Renal cortical epithelial cell (primary cell): ENCODE results near the gene RIOK3. TPM values are rescaled to one million over a fixed set of nuclear protein-coding genes. Genes with fewer than 3 reads are reported as not detected.
A peak's percentile ranks its signal among the peaks of the same experiment; 100 is the strongest.
"Not testable (repeated sequence)": the region's sequence is repeated elsewhere in the genome, so short reads cannot be mapped to it uniquely, and the experiment has no call there.

Experiments
- DNase-seq: peaks from one replicate; pipeline ENCODE4 v3.0.0-alpha.2; 2011; ENCODE audit warnings: low read depth
- total RNA-seq: library from RNA; depleted of rRNA; stranded (reverse); fragments of >200 nt; gene quantifications from 2 replicates; pipeline ENCODE4 v1.2.3, GENCODE V29; 2014

RIOK3 gene
- 59.2 and 102 TPM in 2 replicates for total RNA-seq

- peak; percentile 91 for DNase-seq
Measured at GRCh38 chr18:23452728-23453679, at the start of gene RIOK3. Gene RIOK3, plus strand, starts transcription at chr18:23453287. Its CDS starts 153 bp downstream, at chr18:23453440.

- no peak for DNase-seq
Measured at GRCh38 chr18:23403310-23403709, 49.8 kb upstream of the RIOK3 start.

GRCh38 chr18:23405636-23406035, 47.5 kb upstream of the RIOK3 start:
- DNase-seq, result peak; percentile 21

GRCh38 chr18:23406271-23406787, 46.8 kb upstream of the RIOK3 start:
- DNase-seq, result peak; percentile 20

- no peak for DNase-seq
Measured at GRCh38 chr18:23412351-23412964, 40.6 kb upstream of the RIOK3 start.

GRCh38 chr18:23415515-23415914, 37.6 kb upstream of the RIOK3 start:
- DNase-seq, result no peak

- no peak for DNase-seq
Measured at GRCh38 chr18:23416298-23416697, 36.8 kb upstream of the RIOK3 start.

GRCh38 chr18:23421277-23421676, 31.8 kb upstream of the RIOK3 start:
- no peak for DNase-seq

- peak; percentile 64 for DNase-seq
Measured at GRCh38 chr18:23422751-23423418, 30.2 kb upstream of the RIOK3 start.

GRCh38 chr18:23424616-23425015, 28.5 kb upstream of the RIOK3 start:
- no peak for DNase-seq

- no peak for DNase-seq
Measured at GRCh38 chr18:23428821-23429220, 24.3 kb upstream of the RIOK3 start.

- not testable (repeated sequence) for DNase-seq
Measured at GRCh38 chr18:23429538-23429937, 23.5 kb upstream of the RIOK3 start.

GRCh38 chr18:23433360-23433759, 19.7 kb upstream of the RIOK3 start:
- DNase-seq, result no peak

- DNase-seq, result peak; percentile 41
Measured at GRCh38 chr18:23437357-23438045, 15.6 kb upstream of the RIOK3 start.

GRCh38 chr18:23438046-23438377, 15.1 kb upstream of the RIOK3 start:
- DNase-seq, result no peak

GRCh38 chr18:23438608-23439366, 14.3 kb upstream of the RIOK3 start:
- DNase-seq, result no peak

- no peak for DNase-seq
Measured at GRCh38 chr18:23440131-23440530, 13.0 kb upstream of the RIOK3 start.

- no peak for DNase-seq
Measured at GRCh38 chr18:23442958-23443357, 10.1 kb upstream of the RIOK3 start.

- no peak for DNase-seq
Measured at GRCh38 chr18:23448291-23448690, 4.8 kb upstream of the RIOK3 start.

- DNase-seq, result no peak
Measured at GRCh38 chr18:23450022-23450421, 3.1 kb upstream of the RIOK3 start.

GRCh38 chr18:23451011-23451410, 2.1 kb upstream of the RIOK3 start:
- DNase-seq, result no peak
